DOHH2 (cell line): ENCODE results near the gene SLC5A10.
"Not testable (repeated sequence)": the region's sequence is repeated elsewhere in the genome, so short reads cannot be mapped to it uniquely, and the experiment has no call there.

ENCODE experiments used
- CTCF ChIP-seq: fragments of 200-600 bp; sonication (generic); IDR thresholded peaks from one replicate; pipeline ENCODE4 v1.5.1; 2014; ENCODE audit warnings: antibody characterized with exemption, mild to moderate bottlenecking, low read depth, low read length; ENCODE audit not compliant: poor library complexity, severe bottlenecking
- EZH2phosphoT487 ChIP-seq: fragments of 200-600 bp; sonication (generic); IDR thresholded peaks from 2 replicates; pipeline ENCODE4 v1.6.1; 2017; ENCODE audit warnings: borderline replicate concordance, mild to moderate bottlenecking, antibody characterized with exemption, low read length, moderate library complexity, mixed read lengths

GRCh38 chr17:19070318-19071168, 118.6 kb downstream of the SLC5A10 start:
- not testable (repeated sequence) for TF ChIP-seq CTCF, EZH2phosphoT487
